Calu3 (cell line): Measurements from ENCODE around the gene BMPER. TPM values are rescaled to one million over a fixed set of nuclear protein-coding genes. Genes with fewer than 3 reads are reported as not detected.

Experiments
- BruUV-seq: library from RNA; stranded (reverse); fragments of 400-500 nt; replicated peaks from 2 replicates; lab custom pipeline; 2021; lab: Mats Ljungman, UMichigan
- CTCF ChIA-PET: fragments of 300-600 bp; sonication (Branson Sonifier 250); formaldehyde crosslinking; loops from one replicate; lab custom pipeline; 2022; ENCODE audit warnings: antibody characterized with exemption; lab: Charles Lee
- DNase-seq: peaks from one replicate; pipeline ENCODE4 v3.0.0; 2022
- H3K27ac Mint-ChIP-seq: one replicate; pipeline ENCODE4 v1.8.0; 2022; ENCODE audit warnings: mixed read lengths; ENCODE audit not compliant: unreplicated experiment
- H3K27me3 Mint-ChIP-seq: one replicate; pipeline ENCODE4 v1.8.0; 2022; ENCODE audit warnings: mixed read lengths; ENCODE audit not compliant: unreplicated experiment
- H3K36me3 Mint-ChIP-seq: one replicate; pipeline ENCODE4 v1.8.0; 2022; ENCODE audit warnings: mild to moderate bottlenecking, moderate library complexity, mixed read lengths; ENCODE audit not compliant: insufficient read depth, unreplicated experiment
- H3K4me1 Mint-ChIP-seq: one replicate; pipeline ENCODE4 v1.8.0; 2022; ENCODE audit warnings: mild to moderate bottlenecking, low read depth, mixed read lengths; ENCODE audit not compliant: unreplicated experiment
- H3K4me3 Mint-ChIP-seq: one replicate; pipeline ENCODE4 v1.8.0; 2022; ENCODE audit warnings: mild to moderate bottlenecking, low read depth, moderate library complexity, mixed read lengths; ENCODE audit not compliant: unreplicated experiment
- H3K9me3 Mint-ChIP-seq: one replicate; pipeline ENCODE4 v1.8.0; 2022; ENCODE audit warnings: low read depth, mixed read lengths; ENCODE audit not compliant: unreplicated experiment
- intact Hi-C: fragments of 100-400 bp; cut with micrococcal nuclease; formaldehyde crosslinking; loops from one replicate; pipeline ENCODE4 v1.10.0; 2022; ENCODE audit not compliant: unreplicated experiment
- total RNA-seq: library from RNA; stranded (reverse); gene quantifications from 2 replicates; pipeline ENCODE4 v1.2.3, GENCODE V29; 2022
- TF ChIP-seq, protein P1 (sequence below): fragments of 200-600 bp; IDR thresholded peaks from one replicate; pipeline ENCODE4 v1.8.0; 2022; ENCODE audit warnings: antibody characterized with exemption; ENCODE audit not compliant: unreplicated experiment

BMPER gene
- total RNA-seq, 1 experiment from 2014 or later, result not detected

DNA sequence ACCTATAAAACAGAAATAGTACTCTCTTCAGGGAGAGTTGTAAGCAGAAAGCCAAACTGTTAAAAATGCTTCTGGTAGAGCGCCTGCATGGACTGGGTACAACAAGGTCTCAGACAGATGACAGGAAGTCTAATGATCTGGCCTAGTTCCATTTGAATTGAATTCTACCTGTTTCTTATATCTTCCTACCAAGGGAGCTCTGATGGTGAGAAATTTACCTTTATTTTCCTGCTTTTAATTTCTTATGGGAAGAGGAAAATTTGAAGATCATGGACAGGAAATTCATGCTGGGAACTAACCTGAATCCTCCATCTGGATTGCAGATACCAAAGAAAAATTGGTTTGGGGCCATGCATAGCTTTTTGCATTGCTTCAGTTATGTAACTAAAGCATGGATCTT is 63.3 kb downstream of the BMPER start:
- TF ChIP-seq, protein P1, sequence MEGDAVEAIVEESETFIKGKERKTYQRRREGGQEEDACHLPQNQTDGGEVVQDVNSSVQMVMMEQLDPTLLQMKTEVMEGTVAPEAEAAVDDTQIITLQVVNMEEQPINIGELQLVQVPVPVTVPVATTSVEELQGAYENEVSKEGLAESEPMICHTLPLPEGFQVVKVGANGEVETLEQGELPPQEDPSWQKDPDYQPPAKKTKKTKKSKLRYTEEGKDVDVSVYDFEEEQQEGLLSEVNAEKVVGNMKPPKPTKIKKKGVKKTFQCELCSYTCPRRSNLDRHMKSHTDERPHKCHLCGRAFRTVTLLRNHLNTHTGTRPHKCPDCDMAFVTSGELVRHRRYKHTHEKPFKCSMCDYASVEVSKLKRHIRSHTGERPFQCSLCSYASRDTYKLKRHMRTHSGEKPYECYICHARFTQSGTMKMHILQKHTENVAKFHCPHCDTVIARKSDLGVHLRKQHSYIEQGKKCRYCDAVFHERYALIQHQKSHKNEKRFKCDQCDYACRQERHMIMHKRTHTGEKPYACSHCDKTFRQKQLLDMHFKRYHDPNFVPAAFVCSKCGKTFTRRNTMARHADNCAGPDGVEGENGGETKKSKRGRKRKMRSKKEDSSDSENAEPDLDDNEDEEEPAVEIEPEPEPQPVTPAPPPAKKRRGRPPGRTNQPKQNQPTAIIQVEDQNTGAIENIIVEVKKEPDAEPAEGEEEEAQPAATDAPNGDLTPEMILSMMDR, result no peak
- intact Hi-C loops, result no loop called here
- H3K36me3 Mint-ChIP-seq, result no peaks in the 10 kb centered on the region
- CTCF ChIA-PET, result no interaction called here
- no peaks in the 10 kb centered on the region for H3K9me3 Mint-ChIP-seq
- H3K27me3 Mint-ChIP-seq, result peaks cover 10% of the 10 kb centered on the region
- no TSS peak for BruUV-seq
- DNase-seq, result no peak
- H3K4me1 Mint-ChIP-seq, result no peaks in the 10 kb centered on the region
- no peak overlapping the region for H3K4me3 Mint-ChIP-seq
- no peak overlapping the region for H3K27ac Mint-ChIP-seq

DNA sequence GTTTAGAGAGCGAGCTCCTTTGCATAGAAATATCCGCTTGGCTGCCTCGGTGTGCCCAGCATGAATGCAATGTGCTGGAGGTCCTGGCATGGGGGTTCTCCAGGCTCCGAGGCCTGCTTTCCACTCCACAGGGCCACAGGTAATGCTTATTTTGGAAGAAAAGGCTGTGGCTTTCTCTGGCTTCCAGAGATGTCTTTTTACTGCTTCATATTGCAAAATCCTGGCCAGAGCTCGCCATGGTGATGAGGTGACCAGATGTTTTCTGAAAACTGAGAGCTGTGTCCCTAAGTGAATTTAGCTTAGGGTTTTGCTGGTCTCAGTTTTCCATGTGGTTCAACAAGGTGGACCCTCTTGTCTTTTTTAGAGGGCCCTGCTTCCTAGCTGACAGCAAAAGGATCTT is 65.2 kb downstream of the BMPER start:
- BruUV-seq, result no TSS peak
- H3K9me3 Mint-ChIP-seq, result no peaks in the 10 kb centered on the region
- no peaks in the 10 kb centered on the region for H3K36me3 Mint-ChIP-seq
- H3K27ac Mint-ChIP-seq, result no peak overlapping the region
- TF ChIP-seq, protein P1, result no peak
- intact Hi-C loops, result no loop called here
- CTCF ChIA-PET, result interaction anchor here (0.8 to 1.1 kb wide), 2 partner anchors 11 to 1396 kb away, joined by 3 to 4 read pairs; no protein-coding TSS in a partner anchor
- no peaks in the 10 kb centered on the region for H3K4me1 Mint-ChIP-seq
- H3K27me3 Mint-ChIP-seq, result peaks cover 30% of the 10 kb centered on the region
- H3K4me3 Mint-ChIP-seq, result no peak overlapping the region
- no peak for DNase-seq

DNA sequence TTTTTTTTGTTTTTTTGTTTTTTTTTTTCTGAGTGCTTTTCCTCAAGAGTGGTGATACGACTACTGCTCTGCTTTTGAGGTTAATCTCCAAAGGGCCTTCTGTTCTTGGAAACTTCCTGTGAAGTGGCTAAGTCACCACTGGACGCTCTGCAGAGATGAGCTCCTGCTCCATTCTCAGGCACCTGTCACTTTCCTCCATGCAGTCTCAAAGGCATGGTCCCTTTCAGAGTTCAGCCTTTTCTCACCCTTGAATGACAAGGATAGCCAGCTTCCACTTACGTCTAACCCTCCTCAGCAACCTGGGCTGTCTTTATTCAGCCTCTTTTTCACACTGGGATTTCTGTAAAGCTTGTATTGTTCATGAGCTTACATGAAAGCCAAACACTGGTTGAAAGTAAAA is 65.8 kb downstream of the BMPER start:
- CTCF ChIA-PET, result interaction anchor here (0.7 to 1.1 kb wide), 3 partner anchors 11 to 1397 kb away, joined by 3 to 4 read pairs (median 3); no protein-coding TSS in a partner anchor
- intact Hi-C loops, result no loop called here
- Mint-ChIP-seq H3K27ac (no peak overlapping the region), H3K36me3 (no peaks in the 10 kb centered on the region), H3K4me3 (no peak overlapping the region), H3K4me1 (no peaks in the 10 kb centered on the region), H3K27me3 (peaks cover 36% of the 10 kb centered on the region), H3K9me3 (no peaks in the 10 kb centered on the region)
- no peak for DNase-seq
- no TSS peak for BruUV-seq
- TF ChIP-seq, protein P1, result no peak

DNA sequence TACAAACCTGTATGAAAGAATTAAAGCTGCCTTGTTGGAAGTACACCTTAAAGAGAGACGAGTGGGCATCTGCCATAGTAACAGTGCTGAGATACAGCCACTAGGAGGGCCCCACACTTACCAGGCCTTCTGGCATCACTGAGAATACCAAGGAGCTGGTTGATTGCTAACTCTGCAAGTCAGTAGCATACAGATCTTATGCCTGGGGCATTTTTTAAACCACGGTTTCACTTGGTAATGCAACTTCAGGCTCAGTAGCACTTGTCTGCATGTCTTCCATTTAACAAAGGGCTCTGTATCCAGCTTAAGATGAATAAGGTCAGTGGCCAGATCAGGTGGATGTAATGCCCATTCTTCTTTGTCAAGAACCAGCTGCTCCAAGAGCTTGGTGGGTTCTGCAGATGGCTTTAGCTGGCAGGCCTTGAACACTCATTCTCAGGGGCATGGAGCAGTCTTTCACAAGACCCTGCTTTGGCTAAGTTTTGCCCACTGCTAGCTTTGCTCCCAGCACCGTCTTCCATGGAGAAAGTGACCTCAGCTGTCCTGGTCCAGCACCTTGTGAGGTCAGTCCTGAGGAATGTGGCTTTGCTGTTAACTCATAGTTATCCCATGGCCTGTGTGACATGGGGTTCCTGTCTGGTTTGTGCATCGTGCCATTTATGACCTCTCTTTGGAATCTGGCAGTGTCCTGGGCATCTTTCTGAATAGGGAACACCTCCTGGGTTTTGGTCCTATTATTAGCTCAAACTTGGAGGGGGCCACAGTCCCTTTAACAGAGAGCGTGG is 68.1 kb downstream of the BMPER start:
- H3K4me3 Mint-ChIP-seq, result no peak overlapping the region
- H3K9me3 Mint-ChIP-seq, result no peaks in the 10 kb centered on the region
- H3K36me3 Mint-ChIP-seq, result no peaks in the 10 kb centered on the region
- DNase-seq, result no peak
- no TSS peak for BruUV-seq
- intact Hi-C loops, result no loop called here
- H3K27me3 Mint-ChIP-seq, result peaks cover 51% of the 10 kb centered on the region
- CTCF ChIA-PET, result interaction anchor here (0.5 kb wide), 1 partner anchor 1060 kb away, joined by 3 read pairs; no protein-coding TSS in a partner anchor
- no peak overlapping the region for H3K27ac Mint-ChIP-seq
- no peaks in the 10 kb centered on the region for H3K4me1 Mint-ChIP-seq
- TF ChIP-seq, protein P1, result no peak
